ENCODE measurements around the gene CYP2E1.
"Not testable (repeated sequence)": the region's sequence is repeated elsewhere in the genome, so short reads cannot be mapped to it uniquely, and the experiment has no call there.

CYP2E1 gene

DNA sequence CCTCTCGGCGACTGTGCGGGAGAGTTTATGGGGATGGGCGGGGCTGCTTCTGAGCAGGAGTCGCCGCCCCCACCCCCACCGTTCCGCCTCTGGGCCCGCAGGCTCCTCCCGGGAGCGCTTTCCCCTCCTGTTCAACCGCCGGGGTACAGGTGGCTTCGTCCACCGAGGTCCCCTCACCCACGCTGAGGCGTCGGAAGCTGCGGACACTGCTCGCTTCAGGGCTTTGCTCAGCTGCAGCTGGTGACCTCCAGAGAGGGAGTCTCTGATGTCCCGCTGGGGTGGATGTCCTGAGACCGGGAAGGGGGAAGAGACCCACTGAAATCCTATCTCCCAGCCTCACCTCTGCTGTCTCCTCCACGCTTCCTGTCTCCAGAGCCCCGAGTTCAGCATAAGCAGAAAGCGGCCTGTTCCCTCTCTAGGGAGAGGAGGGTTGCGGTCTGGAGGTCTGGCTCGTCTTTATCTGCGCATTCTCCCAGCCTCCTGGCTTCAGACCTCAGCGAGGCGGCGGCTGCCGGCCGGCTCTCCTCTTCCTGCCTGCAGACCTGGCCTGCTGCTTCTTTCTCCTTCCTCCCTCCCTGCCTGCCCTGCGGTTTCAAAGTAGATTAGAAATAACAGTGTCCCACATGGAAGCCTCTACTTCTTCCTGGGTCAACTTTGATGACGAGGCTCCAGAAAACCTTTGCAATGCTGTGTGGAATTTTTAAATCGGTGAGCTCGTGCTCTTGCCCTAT, 1.8 kb downstream of the CYP2E1 start:
- peak; percentile 4 for DNase-seq

DNA sequence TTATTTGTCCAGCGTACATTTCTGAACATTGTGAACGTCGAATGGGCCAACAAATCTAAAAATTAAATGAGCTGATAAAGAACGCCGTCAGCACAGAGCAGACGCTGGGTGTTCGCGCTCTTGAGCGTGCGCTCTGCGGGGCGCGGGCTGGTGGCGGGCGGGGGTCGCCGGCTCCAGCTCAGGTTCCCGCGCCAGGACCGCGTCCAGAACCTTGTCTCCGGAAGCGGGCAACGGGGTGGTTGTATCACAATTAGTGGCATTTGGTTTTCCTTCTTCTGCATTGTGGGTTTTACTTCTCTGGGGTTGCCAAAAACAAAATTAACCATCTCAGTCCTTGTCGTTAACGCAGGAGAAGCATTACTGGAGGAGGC, 2.4 kb downstream of the CYP2E1 start:
- DNase-seq = no peak

DNA sequence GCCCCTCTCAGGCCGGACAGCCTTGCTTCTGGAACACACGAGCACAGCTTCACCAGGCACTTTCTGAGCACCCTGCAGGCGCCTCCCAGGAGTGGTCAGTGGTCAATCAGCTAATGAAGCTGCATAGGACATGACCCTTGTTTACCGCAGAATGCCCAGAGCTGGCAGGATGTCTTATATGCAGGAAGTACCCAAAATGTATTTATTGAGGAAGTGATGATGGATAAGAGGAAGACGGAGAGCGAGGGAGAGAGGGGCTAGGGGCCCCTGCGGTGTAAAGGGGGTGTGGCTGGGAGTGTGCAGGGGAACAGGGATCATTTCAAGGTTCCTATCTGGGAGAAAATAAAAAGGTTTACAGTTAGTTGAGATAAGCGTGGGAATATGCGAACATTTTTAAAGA, 3.3 kb downstream of the CYP2E1 start:
- no peak for DNase-seq

DNA sequence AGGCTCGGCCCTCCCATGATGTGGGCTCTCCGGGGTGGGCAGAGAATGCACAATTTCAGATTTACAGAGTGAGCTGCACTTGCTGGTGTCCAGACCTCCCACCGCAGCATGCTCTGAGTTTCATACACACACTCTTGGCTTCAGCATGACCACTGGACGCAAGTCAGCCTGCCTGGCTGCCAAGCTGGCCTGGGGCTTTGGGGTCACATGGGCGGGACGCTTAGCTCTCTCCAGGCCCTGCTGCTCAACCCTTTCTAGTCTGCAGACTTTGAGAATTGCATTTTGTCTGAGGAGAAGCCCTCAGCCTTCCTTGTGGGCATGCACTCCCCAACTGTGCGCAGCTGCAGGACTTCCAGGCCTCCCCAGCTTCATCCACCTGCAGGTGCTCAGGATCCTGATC, 5.7 kb downstream of the CYP2E1 start:
- no peak for DNase-seq

DNA sequence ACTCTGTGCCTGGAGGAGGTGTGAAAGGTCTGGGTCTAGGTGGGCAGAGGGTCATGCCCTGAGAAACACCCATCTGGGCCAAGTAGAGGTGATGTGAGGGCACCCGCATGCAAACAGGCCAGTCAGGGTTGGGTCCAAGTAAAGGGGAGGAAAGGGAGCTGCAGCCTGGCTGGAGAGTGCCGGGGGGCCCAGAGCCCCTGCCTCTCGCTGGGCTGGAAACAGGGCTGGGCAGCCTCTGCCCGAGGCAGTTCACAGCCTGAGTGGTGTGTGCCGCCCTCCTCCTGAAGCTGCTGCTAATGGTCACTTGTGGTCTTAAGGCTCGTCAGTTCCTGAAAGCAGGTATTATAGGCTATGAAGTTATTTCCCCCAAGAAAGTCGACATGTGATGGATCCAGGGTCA, 7.3 kb downstream of the CYP2E1 start:
- no peak for DNase-seq

DNA sequence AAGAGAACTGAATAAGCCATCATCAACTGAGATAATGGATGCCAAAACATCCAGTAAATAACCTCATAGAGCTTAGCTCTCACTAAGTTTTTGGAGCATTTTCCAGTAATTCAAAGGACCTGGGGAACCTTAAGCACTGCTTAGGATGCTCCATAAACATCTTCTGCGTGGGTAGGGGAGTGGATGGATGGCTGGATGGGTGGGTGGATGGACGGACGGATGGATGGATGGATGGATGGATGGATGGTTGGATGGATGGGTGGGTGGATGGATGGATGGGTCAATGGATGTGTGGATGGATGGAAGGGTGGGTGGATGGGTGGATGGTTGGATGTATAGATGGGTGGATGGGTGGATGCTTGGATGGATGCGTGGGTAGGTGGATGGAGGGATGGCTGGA, 9.0 kb downstream of the CYP2E1 start:
- DNase-seq = no peak

DNA sequence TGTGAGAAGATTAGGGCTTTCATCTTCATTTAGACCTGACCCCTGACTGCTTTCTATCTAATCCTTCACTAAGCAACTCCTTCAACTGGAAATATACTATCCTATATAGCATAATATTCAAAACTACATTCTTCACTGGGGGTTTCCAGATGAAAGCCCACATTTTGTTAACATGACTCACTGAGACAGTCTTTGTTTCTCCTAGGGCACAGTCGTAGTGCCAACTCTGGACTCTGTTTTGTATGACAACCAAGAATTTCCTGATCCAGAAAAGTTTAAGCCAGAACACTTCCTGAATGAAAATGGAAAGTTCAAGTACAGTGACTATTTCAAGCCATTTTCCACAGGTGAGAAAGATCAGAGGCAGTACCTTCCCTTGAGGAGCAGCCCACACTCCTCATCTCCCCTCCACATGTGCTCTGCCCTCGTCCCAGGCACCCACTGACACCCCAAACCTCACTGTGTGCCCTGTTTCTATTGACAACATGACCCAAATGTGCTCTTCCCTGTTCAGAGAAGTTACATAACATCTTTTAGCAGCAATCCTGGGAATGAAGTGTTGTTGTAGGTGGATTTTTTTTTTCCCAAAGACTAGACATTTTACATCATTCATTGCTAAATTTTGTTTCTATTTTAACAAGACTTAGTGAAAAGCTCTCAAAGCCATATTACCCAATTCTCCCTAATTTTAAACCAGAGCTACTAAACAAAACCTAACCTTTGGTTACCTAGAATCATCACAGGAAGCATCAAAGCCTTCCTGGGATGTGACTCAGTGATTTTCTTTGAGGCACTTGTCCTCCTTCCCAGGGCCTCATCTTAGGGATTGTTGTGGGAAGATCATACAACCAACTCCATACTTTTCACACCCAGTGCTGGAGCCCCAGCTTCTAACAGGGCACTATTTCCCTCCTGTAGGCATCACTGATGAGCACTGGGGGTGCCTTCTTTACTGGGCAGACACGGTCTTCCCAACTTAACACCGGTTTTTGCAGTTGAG, 10.7 kb downstream of the CYP2E1 start:
- DNase-seq = no peak

DNA sequence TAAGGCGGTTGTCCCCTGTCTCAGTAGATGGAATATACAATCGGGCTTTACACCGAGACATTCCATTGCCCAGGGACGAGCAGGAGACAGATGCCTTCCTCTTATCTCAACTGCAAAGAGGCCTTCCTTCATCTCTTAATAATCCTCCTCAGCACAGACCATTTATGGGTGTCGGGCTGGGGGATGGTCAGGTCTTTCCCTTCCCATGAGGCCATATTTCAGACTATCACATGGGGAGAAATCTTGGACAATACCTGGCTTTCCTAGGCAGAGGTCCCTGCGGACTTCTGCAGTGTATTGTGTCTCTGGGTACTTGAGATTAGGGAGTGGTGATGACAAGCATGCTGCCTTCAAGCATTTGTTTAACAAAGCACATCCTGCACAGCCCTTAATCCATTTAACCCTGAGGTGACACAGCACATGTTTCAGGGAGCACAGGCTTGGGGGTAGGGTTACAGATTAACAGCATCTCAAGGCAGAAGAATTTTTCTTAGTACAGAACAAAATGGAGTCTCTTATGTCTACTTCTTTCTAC, 14.3 kb downstream of the CYP2E1 start:
- DNase-seq = not testable (repeated sequence)

DNA sequence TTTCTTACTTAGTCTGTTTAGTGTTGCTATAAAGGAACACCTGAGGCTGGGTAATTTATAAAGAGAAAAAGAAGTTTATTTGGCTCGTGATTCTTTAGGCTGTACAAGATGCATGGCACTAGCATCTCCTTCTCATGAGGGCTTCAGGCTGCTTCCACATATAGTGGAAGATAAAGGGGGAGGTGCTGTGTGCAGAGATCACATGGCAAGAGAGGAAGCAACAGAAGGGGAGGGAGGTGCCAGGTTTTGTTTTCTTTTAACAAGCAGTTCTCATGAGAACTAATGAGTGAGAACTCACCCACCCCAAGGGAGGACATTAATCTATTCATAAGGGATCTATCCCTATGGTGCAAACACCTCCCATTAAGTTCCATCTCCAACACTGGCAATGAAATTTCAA, 17.3 kb downstream of the CYP2E1 start:
- no peak for DNase-seq

DNA sequence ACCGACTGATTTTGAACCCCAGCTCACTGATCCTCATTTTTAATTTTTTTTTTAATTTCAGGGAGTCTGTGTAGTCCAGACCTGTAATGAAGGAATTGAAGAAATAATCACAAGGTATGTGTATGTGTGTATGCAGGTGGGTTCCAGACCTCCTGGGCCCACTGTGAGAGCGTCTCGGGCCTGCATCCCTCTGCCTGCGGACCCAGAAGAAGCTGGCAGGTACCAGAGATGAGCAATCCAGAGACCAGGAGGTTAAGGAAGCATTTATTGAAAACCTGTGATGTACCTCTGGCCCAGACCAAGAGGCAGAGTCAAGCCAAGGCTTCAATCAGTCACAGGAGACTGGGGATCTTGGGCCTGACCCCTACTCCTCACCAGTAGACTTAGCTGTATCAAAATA, 27.4 kb downstream of the CYP2E1 start:
- no peak for DNase-seq

DNA sequence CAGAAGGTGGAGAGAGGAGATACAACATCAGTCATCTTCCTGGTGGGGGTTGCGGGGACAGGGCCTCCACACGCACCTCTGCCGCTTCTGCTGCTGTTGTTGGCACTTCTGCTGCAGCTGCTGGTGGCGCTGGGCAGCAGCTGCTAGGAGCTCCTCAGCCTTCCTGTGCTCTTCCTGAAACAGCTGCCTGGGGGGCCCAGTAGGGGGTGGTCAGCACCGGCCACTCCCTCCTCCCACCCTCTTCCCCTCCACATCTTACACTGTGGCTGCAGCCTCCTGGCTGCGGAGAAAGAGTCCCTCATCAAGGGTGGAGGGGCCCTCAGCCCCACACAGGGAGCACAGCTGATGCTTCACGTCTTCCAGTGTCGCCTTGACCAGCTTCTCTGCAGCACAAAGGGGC, 28.4 kb downstream of the CYP2E1 start:
- DNase-seq = no peak

DNA sequence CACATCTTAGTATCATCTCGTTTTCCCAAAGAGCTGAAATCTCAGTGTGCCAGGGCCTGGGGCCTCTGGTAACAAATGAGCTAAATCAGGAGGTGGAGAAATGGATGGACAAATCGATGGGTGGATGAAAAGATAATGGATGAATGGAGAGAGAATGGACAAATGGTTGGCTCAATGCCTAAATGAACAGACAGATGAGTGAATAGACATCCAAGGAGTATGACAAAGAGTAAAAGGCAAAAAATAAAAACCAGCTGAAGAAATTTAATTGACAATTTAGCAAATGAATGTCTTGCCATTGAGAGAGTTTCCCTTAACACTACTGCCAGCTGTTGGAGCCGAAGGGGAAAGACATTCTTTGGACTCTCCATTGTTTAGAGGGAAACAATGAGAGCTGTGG, 30.2 kb downstream of the CYP2E1 start:
- DNase-seq = no peak

DNA sequence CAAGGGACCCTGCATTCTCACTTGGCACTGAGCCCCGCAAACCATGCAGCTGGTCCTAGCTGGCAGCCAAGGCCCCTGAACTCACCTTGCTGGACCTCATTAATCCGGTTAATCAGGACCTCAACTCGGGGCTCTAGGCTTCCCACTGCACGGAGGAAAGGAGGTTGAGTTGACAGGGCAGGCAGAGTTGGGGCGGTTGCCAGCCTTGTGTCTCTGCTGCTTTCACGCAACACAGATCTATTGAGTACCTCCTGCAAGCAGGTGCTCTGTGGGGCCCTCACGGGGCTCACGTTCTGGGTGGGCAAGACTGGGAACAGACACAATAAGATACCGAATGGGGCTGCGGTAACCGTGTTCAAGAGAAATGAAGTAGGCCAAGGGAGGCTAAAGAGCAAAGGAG, 32.1 kb downstream of the CYP2E1 start:
- no peak for DNase-seq

DNA sequence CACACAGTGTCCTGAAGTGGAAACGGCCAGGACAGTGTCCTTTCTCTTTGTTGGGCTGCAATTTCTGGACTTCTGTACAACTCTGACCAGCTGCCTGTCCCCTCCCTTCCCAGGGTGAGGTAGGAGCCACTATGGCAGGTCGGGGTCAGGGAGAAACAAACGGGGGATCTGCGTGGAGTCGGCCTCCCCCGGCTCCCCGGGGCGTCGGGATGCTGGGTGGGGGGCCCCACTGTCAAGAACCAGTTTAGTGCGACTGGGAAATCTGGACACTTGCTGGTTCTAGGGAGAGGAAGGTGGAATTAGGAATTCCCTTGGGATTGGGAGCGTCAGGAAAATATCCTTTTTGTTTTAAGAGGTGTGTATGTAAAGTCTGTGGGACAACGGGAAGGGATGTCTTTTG, 37.7 kb downstream of the CYP2E1 start:
- no peak for DNase-seq

DNA sequence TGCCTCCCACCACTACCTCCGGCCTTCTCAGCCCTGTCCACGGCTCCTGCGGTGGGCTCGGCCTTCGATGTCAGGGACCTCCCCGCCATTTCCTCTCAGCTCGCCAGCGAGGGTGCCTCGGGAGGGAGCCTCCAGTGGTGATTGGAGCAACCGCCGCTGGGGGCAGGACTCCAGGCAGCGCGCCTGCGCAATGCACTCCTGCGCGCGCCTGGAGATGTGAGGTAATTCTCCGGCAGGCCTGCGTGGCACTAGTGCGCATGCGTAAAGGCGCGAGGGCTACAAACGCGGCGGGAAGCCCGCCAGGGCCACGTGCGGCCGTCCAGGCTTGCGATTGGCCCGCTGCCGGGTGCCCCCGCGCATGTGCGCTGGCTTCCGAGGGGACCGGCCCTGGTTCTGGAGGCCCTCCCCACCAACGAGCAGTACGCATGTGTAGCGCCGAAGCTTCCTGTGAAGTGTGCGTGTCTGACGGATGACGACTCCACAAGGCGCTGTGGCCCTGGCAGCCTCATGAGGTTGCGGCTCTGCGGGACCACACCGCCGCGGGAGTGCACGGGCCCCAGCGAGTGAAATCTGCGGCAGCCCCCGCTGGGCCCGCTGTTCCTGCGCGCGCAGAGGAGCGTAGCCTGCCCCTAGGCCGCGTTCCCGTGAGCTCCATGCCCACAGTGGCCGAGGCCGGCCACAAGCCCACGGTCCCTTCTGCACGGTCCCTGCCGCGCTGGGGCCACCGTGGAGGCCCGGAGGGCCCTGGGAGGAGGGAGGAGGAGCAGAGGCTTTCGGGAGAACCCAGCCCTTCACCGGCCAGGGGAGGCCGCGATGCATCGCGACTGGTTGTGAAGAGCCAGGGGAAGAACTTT, 38.5 kb downstream of the CYP2E1 start, which contains the start of gene SYCE1:
TSS of gene SYCE1 (minus strand) at position 143 of the 854 bp plus-strand sequence. CDS start at position 89, 54 bp downstream.
- DNase-seq = no peak

DNA sequence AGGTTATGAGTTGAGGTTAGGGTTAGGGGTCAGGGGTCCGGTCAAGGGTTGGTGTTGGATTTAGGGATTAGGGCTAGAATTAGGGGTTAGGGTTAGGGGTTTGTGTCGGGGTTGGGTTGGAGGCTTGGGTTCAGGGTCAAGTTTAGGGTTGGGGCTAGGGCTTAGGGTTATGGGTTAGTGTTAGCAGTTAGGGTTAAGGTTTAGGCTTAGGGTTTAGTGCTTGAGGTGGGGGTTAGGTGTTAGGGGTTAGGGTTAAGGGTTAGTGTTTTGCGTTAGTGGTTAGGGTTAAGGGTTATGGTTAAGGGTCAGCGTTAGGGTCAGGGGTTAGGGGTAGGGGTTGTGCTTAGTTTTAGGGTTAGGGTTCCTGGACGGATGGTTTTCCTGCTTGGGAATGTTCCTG, 40.0 kb downstream of the CYP2E1 start:
- DNase-seq = no peak

DNA sequence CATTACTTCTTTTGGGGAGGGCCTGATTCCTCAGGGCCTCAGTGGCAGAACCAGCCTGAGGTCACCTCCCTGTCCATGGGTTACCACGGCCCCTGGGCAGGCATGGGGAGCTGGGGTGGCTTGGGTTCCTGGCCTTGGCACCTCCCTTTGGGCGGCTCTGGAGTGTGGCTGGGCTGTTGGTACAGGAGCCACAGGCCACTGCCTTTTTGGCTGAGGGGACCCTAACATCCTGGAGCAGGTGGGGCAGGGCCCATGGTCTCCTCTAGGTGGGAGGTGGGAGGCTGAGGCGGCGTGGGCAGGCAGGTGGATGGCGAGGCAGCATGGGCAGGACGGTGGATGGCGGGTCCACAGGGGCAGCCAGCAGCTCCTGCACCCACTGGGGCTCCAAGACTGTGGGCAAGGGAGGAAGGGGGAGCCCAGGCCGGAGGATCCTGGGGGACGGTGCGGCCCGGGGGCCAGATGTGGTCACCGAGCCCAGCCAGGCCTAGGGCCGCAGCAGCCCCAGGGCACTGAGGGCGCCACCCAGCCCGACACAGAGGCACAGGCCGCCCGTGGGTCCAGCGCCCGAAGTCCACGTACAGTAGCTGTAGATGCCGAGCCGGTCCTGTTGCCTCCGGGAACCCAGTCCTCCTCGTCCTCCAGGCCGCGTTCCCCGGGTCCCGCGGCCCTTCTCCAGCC, 40.6 kb downstream of the CYP2E1 start:
- no peak for DNase-seq

DNA sequence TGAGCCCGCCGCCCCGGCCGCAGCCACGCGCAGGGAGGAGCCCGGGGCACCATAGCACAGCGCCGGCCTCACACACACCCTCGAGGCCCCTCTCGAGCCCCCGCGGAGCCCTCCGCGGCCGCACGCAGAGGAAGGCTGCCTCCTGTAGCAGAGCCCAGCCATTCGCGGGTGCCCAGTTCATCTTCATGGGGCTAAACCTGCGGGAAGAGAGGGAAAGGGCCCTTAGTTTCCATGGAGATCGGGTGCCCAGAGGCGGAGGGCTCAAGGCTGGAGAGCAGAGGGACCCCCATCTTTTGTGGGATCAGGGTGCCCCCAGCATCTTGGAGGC, 41.1 kb downstream of the CYP2E1 start:
- no peak for DNase-seq

DNA sequence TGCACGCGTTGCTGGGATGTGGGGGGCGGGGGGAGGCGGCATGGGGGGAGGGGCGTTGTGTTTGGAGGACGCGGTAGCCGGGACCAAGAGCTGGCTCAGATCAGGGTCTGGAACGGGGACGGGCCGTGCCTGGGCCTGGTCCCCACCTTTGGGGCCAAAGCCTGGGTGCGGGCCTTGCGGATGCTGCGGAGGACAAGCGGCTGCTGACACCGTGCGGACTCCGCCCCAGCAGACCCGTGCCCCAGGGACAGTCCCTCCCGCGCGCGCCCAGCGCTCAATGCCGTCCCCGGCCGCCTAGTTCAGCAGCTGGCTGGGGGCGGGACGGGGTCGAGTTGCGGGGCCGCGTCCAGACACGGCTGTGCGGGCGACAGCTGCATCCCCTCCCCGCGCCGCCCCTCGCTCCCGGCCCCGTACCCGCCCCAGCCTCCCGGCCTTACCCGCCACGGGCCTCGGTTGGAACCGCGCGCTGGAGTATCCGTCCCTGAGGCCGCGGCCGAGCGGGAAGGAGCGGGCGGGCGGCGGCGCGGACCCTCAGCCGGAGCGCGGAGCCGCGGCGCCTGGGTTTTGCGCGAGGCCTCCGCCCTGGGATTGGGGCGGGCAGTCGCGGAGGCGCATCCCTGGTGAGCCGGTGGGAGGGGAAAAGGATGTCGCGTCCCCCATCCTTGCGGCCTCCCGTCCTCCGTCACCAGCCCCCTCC, 41.8 kb downstream of the CYP2E1 start:
- not testable (repeated sequence) for DNase-seq

DNA sequence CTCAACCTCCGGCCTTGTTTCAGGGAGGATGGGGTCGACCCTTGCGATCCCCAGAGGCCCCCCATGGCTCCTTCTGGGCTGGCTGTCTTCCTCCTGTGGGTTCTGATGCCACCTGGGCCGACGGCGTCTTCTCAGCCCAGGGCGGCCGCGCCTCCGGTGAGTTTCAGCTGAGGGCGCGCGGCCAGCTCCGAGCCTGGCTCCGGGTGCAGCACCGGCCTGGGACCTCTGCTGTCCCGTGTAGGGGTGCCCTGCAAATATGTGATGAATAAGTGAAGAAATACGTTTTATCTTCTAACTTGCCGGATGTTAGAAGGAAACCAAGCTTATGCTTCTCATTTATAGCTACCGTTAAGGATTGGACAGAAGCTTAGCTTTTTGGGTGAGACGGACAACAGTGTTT, 42.6 kb downstream of the CYP2E1 start:
- not testable (repeated sequence) for DNase-seq

DNA sequence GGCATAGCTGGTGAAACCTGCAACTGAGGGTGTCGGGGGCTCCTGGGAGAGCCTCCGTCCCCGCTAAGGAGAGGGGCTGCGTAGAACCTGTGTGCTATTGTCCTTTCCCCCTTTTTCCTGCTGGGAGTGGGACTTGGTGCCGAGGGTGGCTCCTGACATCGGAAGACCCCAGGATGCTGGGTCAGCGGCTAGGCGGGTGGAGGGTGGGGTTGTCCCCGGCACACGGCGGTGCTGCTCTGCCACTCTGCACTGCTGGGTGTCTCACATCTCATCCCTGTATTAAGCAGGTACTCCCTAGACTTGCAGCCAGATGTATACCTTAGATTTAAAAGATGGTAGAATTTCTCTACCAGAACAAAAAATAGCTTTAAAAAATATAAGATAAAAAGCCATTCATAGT, 44.9 kb downstream of the CYP2E1 start:
- not testable (repeated sequence) for DNase-seq

Measured in fibroblast of skin of scalp (primary cell).